HG03060 (cell line): ENCODE measurements around the gene TBC1D32.
A peak's percentile ranks its signal among the peaks of the same experiment; 100 is the strongest.
"Not testable (repeated sequence)": the region's sequence is repeated elsewhere in the genome, so short reads cannot be mapped to it uniquely, and the experiment has no call there.

Experiments used
- ATAC-seq: cut with Tn5 transposase; IDR thresholded peaks from one replicate; pipeline ENCODE4 v1.9.1; 2021; ENCODE audit warnings: low read depth, moderate number of reproducible peaks; ENCODE audit not compliant: unreplicated experiment

Gene TBC1D32

GRCh38 chr6:121330516-121330915 lies 3.8 kb downstream of the TBC1D32 start:
- no peak for ATAC-seq

- peak; percentile 42 for ATAC-seq
Measured at GRCh38 chr6:121321282-121321681, 13.0 kb downstream of the TBC1D32 start.

GRCh38 chr6:121319603-121320002 lies 14.7 kb downstream of the TBC1D32 start:
- ATAC-seq: no peak

- ATAC-seq: no peak
Measured at GRCh38 chr6:121319112-121319553, 15.1 kb downstream of the TBC1D32 start.

- no peak for ATAC-seq
Measured at GRCh38 chr6:121314381-121315112, 19.7 kb downstream of the TBC1D32 start.

GRCh38 chr6:121311814-121312213 lies 22.5 kb downstream of the TBC1D32 start:
- not testable (repeated sequence) for ATAC-seq

- no peak for ATAC-seq
Measured at GRCh38 chr6:121310495-121310894, 23.8 kb downstream of the TBC1D32 start.

- ATAC-seq: no peak
Measured at GRCh38 chr6:121309768-121310469, 24.4 kb downstream of the TBC1D32 start.

GRCh38 chr6:121305957-121306607 lies 28.2 kb downstream of the TBC1D32 start:
- peak; percentile 86 for ATAC-seq

- no peak for ATAC-seq
Measured at GRCh38 chr6:121302882-121303281, 31.4 kb downstream of the TBC1D32 start.

- ATAC-seq: not testable (repeated sequence)
Measured at GRCh38 chr6:121301156-121301555, 33.1 kb downstream of the TBC1D32 start.

GRCh38 chr6:121297694-121298093 lies 36.6 kb downstream of the TBC1D32 start:
- no peak for ATAC-seq

GRCh38 chr6:121285041-121285440 lies 49.2 kb downstream of the TBC1D32 start:
- ATAC-seq: no peak

GRCh38 chr6:121274666-121275295 lies 59.5 kb downstream of the TBC1D32 start:
- ATAC-seq: no peak

GRCh38 chr6:121263742-121264141 lies 70.5 kb downstream of the TBC1D32 start:
- no peak for ATAC-seq

GRCh38 chr6:121260651-121261102 lies 73.6 kb downstream of the TBC1D32 start:
- ATAC-seq: no peak

GRCh38 chr6:121247386-121247785 lies 86.9 kb downstream of the TBC1D32 start:
- ATAC-seq: no peak

GRCh38 chr6:121242386-121242785 lies 91.9 kb downstream of the TBC1D32 start:
- no peak for ATAC-seq

GRCh38 chr6:121237859-121238258 lies 96.4 kb downstream of the TBC1D32 start:
- no peak for ATAC-seq

- ATAC-seq: no peak
Measured at GRCh38 chr6:121236984-121237383, 97.3 kb downstream of the TBC1D32 start.

GRCh38 chr6:121235386-121235785 lies 98.9 kb downstream of the TBC1D32 start:
- ATAC-seq: no peak
